ENCODE results near the gene CDK9.

Gene CDK9

DNA sequence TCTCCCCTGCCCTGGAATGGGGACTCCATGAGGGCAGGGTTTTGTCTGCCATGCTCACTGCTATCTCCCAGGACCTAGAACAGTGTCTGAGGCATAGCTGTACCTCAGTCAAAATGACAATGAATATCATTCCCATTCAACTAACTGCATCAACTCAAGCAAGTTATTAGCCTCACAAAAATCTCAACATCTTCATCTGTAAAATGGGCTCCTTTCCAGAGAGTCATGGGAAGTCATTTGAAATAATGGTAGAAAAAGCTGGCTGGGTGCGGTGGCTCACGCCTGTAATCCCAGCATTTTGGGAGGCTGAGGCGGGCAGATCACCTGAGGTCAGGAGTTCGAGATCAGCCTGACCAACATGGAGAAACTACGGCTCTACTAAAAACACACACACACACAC, 16.7 kb upstream of the CDK9 start:
- H3K4me3 ChIP-seq (replicated peaks; ENCODE audit: low read depth, low read length): no peak overlapping the region
- TF ChIP-seq, protein P1, sequence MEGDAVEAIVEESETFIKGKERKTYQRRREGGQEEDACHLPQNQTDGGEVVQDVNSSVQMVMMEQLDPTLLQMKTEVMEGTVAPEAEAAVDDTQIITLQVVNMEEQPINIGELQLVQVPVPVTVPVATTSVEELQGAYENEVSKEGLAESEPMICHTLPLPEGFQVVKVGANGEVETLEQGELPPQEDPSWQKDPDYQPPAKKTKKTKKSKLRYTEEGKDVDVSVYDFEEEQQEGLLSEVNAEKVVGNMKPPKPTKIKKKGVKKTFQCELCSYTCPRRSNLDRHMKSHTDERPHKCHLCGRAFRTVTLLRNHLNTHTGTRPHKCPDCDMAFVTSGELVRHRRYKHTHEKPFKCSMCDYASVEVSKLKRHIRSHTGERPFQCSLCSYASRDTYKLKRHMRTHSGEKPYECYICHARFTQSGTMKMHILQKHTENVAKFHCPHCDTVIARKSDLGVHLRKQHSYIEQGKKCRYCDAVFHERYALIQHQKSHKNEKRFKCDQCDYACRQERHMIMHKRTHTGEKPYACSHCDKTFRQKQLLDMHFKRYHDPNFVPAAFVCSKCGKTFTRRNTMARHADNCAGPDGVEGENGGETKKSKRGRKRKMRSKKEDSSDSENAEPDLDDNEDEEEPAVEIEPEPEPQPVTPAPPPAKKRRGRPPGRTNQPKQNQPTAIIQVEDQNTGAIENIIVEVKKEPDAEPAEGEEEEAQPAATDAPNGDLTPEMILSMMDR (IDR thresholded peaks at IDR 0.05; ENCODE audit: low read length, missing control alignments): no peak
- DNase-seq (ENCODE audit: low read depth): no peak

DNA sequence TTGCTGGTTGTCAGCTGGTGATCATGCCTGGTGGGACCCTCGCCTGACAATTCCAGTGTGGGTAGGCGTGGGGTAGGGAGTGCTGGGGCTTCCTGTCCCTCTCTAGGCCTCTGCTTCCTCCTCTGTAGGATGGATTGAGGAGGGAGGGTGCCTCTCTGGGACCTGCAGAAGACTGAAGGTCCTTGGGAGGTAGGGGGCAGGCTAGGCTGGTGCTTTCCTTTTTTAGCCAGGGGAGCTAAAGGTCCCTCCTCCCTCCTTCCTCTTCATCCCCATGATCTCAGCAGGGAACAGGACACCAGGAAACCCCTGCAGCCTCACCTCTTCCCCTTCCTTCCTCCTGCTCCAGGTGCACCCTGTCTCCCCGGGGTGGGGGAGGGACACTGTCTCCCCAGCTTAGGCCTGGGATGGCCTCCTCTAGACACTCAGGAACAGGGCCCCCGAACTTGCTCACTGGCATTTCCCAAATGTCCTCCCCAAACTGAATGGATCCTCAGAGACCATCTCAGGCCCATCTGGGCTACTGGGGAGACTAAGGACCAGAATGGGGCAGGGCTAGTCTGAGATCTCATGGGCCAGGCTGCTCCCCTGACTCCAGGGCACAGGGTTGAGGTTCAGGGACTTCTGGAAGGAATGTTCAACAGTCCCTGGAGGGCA, 15.8 kb upstream of the CDK9 start:
- H3K4me3 ChIP-seq (replicated peaks; ENCODE audit: low read depth, low read length): peak overlapping the region; percentile 67
- TF ChIP-seq, protein P1 (IDR thresholded peaks at IDR 0.05; ENCODE audit: low read length, missing control alignments): no peak
- DNase-seq (ENCODE audit: low read depth): no peak

DNA sequence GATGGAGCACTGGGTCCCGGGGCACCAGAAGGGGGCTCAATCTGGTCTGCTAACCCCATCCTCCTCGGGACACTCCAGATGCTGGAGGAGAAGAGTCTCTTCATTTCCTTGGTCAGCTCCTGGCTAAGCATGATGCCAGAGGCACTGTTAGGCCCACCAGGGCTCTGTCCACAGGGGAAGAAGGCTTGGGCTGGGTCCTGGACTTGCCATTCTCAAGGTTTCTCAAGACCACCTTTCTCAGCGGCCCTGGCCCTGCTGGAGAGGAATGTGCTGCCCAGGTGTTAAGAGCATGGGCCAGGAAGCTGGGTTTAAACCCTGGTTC, 15.3 kb upstream of the CDK9 start:
- peak overlapping the region; percentile 67 for H3K4me3 ChIP-seq (replicated peaks; ENCODE audit: low read depth, low read length)
- TF ChIP-seq, protein P1 (IDR thresholded peaks at IDR 0.05; ENCODE audit: low read length, missing control alignments): no peak
- no peak for DNase-seq (ENCODE audit: low read depth)

DNA sequence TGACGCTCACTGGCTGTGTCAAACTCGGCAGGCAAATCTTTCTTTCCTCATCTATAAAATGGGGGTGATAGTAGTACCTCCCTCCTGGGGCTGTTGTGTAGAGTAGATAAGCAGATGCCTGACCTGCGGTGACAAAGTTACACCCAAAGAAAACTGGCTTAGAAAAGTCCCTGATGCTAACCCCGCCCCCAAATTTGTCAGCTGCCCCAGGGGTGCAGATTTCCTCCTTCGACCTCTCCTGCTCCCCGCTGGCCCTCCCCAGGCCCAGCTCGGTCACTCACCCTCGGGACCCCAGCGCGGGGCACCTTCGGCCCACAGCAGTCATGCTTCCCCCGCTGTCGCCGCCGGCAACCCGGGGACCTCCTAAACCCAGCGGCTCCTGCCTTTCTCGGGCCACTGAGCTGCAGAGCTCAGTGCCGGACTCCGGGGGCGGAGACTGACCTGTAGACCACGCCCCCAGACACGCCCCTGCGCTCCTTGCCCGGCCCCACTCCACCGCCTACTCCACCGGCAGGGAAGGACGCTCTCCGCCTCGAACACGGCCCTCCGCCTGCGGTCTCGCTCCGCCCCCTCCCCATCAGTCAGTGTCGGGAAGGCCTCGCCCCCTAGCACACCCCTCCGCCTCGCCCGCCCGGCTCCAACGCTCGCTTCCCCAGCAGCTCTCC, 14.8 kb upstream of the CDK9 start:
- peak overlapping the region; percentile 67 for H3K4me3 ChIP-seq (replicated peaks; ENCODE audit: low read depth, low read length)
- peak; percentile 99 for DNase-seq (ENCODE audit: low read depth)
- TF ChIP-seq, protein P1 (IDR thresholded peaks at IDR 0.05; ENCODE audit: low read length, missing control alignments): no peak

DNA sequence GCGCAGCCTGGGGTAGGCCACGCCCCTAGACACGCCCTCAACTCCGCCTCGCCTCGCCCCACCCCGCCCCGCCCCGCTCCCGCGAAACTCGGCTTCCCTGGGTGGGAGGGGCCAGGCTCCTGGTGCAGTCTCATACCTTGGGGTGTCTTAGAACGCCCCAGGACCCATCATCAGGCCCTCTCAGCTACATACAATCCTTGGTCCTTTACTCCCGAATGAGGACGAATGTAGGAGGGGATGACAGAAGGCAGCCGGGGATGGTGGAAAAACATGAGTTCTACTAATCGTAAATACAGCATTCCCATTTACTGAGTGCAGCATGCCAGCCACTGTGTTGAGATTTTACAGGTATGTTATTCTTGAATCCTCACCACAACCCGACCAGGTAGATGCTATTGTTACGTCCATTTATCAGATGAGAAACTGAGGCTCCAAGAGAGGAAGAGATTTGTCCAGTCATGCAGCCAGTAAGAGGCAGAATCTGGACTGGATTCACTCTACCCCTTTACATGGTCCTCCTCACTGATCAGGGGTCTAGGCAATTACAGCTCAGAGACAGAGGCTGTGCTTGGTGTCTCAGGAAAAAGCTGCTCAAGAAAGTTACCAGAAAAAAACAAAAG, 14.2 kb upstream of the CDK9 start:
- DNase-seq (ENCODE audit: low read depth): no peak
- H3K4me3 ChIP-seq (replicated peaks; ENCODE audit: low read depth, low read length): peak overlapping the region; percentile 29
- TF ChIP-seq, protein P1 (IDR thresholded peaks at IDR 0.05; ENCODE audit: low read length, missing control alignments): no peak

DNA sequence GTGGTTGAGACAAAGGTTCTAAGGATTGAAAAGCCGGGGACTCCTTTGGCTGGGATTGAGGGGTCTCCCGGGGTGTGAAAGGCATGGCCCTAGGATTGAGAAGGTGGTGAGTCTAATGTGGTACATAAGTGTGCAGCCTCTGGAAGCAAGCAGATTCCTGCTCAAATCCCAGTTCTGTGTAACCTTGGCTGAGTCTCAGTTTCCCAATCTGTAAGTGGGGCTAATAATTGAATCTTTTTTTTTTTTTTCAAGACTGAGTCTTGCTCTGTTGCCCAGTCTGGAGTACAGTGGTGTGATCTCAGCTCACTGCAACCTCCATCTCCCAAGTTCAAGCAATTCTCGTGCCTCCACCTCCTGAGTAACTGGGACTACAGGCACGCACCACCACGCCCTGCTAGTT, 13.2 kb upstream of the CDK9 start:
- TF ChIP-seq, protein P1 (IDR thresholded peaks at IDR 0.05; ENCODE audit: low read length, missing control alignments): no peak
- no peak for DNase-seq (ENCODE audit: low read depth)
- no peak overlapping the region for H3K4me3 ChIP-seq (replicated peaks; ENCODE audit: low read depth, low read length)

Data from fibroblast of pulmonary artery (primary cell).